Panc1 (cell line): ENCODE results near the gene SLC9A3. TPM values are rescaled to one million over a fixed set of nuclear protein-coding genes. Genes with fewer than 3 reads are reported as not detected.

Experiments
- ATAC-seq: fragments of 200-7000 bp; cut with Tn5 transposase; 2 replicates; pipeline ENCODE4 v1.9.1; 2020; ENCODE audit warnings: mild to moderate bottlenecking, moderate library complexity
- BruUV-seq: library from RNA; stranded (reverse); fragments of 400-500 nt; replicated peaks from 2 replicates; lab custom pipeline; 2021; lab: Mats Ljungman, UMichigan
- CTCF ChIA-PET: fragments of 300-600 bp; sonication (Branson Sonifier 250); formaldehyde crosslinking; loops from one replicate; lab custom pipeline; 2022; ENCODE audit warnings: antibody characterized with exemption; lab: Charles Lee
- POLR2A ChIA-PET: fragments of 300-600 bp; sonication (Branson Sonifier 250); formaldehyde crosslinking; loops from one replicate; lab custom pipeline; 2022; ENCODE audit warnings: antibody characterized with exemption; lab: Charles Lee
- DNase-seq: peaks from one replicate; pipeline ENCODE4 v3.0.0-alpha.2; 2010; ENCODE audit warnings: low read depth, low spot score
- H3K27ac ChIP-seq: 2 replicates; pipeline ENCODE4 v1.5.1; 2011; ENCODE audit warnings: mild to moderate bottlenecking, low read length, inconsistent platforms
- H3K27me3 ChIP-seq: fragments of 200-500 bp; sonication (Bioruptor generic); 2 replicates; pipeline ENCODE4 v1.6.0; 2014; ENCODE audit warnings: low read length, inconsistent platforms; ENCODE audit not compliant: control insufficient read depth, insufficient read depth
- H3K36me3 ChIP-seq: fragments of 200-500 bp; sonication (Bioruptor generic); 2 replicates; pipeline ENCODE4 v1.5.1; 2014; ENCODE audit warnings: inconsistent platforms, mild to moderate bottlenecking, low read length, moderate library complexity; ENCODE audit not compliant: control insufficient read depth, insufficient read depth
- H3K4me1 ChIP-seq: 2 replicates; pipeline ENCODE4 v1.5.1; 2011; ENCODE audit warnings: inconsistent platforms, mild to moderate bottlenecking, low read length, moderate library complexity; ENCODE audit not compliant: control insufficient read depth, insufficient read depth
- H3K4me3 ChIP-seq, 2 experiments: 2 replicates each; pipeline ENCODE4 v1.5.1; 2011 to 2012; ENCODE audit warnings: low read depth in 2 of 2, low read length in 2 of 2, mild to moderate bottlenecking in 2 of 2, inconsistent platforms in 1 of 2, moderate library complexity in 1 of 2
- H3K9me3 ChIP-seq: fragments of 200-500 bp; sonication (Bioruptor generic); 2 replicates; pipeline ENCODE4 v1.5.1; 2014; ENCODE audit warnings: low read depth, mild to moderate bottlenecking, inconsistent platforms, low read length, moderate library complexity; ENCODE audit not compliant: control insufficient read depth, insufficient read depth
- CTCF ChIP-seq: fragments of 450-650 bp; IDR thresholded peaks from 2 replicates; pipeline ENCODE4 v1.5.1; 2017; ENCODE audit warnings: mild to moderate bottlenecking
- POLR2AphosphoS5 ChIP-seq: IDR thresholded peaks from 2 replicates; pipeline ENCODE4 v1.6.1; 2012; ENCODE audit warnings: mild to moderate bottlenecking, low read depth, low read length, moderate library complexity
- SIN3A ChIP-seq: IDR thresholded peaks from 2 replicates; pipeline ENCODE4 v1.6.1; 2012; ENCODE audit warnings: low read depth, mild to moderate bottlenecking, low read length, moderate library complexity, borderline replicate concordance; ENCODE audit not compliant: insufficient read depth
- TCF7L2 ChIP-seq: IDR thresholded peaks from 2 replicates; pipeline ENCODE4 v1.6.1; 2011; ENCODE audit warnings: mild to moderate bottlenecking, low read depth, low read length, inconsistent platforms
- in situ Hi-C: cut with HindIII; loops from 2 replicates; pipeline ENCODE4 v1.10.0; 2016; ENCODE audit warnings: low sequenced_read_pairs, low pct_unique_long_range_greater_than_20kb
- intact Hi-C: fragments of 100-400 bp; cut with micrococcal nuclease; formaldehyde crosslinking; loops from one replicate; pipeline ENCODE4 v1.10.0; 2022; ENCODE audit not compliant: unreplicated experiment
- total RNA-seq: library from RNA; stranded (reverse); gene quantifications from one replicate; pipeline ENCODE4 v1.2.1, GENCODE V29; 2021; ENCODE audit not compliant: unreplicated experiment
- TF ChIP-seq, protein P1 (sequence below), 2 experiments: IDR thresholded peaks; 2 replicates each; pipeline ENCODE4 v1.6.1; 2011 to 2012; ENCODE audit warnings: low read depth in 2 of 2, control low read depth in 1 of 2, low read length in 1 of 2, mild to moderate bottlenecking in 1 of 2, moderate library complexity in 1 of 2; ENCODE audit not compliant: insufficient read depth in 1 of 2

The SLC9A3 gene
- total RNA-seq, 1 experiment from 2014 or later, result 2.0 TPM

DNA sequence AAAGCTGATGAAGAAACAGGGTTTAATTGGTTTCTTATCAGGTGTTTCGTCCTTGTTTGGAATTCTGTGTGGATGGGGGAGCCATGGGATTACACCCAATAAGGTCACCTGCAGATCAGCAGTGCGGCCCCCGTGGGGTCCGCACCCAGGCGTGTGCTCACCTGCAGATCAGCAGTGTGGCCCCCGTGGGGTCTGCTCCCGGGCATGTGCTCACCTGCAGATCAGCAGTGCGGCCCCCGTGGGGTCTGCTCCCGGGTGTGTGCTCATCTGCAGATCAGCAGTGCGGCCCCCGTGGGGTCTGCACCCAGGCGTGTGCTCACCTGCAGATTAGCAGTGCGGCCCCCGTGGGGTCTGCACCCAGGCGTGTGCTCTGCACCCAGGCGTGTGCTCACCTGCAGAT is 46.2 kb upstream of the SLC9A3 start:
- in situ Hi-C loops (no loop called here), intact Hi-C loops (no loop called here)
- no peak for TF ChIP-seq SIN3A
- no peak for TF ChIP-seq TCF7L2
- TF ChIP-seq, protein P1, sequence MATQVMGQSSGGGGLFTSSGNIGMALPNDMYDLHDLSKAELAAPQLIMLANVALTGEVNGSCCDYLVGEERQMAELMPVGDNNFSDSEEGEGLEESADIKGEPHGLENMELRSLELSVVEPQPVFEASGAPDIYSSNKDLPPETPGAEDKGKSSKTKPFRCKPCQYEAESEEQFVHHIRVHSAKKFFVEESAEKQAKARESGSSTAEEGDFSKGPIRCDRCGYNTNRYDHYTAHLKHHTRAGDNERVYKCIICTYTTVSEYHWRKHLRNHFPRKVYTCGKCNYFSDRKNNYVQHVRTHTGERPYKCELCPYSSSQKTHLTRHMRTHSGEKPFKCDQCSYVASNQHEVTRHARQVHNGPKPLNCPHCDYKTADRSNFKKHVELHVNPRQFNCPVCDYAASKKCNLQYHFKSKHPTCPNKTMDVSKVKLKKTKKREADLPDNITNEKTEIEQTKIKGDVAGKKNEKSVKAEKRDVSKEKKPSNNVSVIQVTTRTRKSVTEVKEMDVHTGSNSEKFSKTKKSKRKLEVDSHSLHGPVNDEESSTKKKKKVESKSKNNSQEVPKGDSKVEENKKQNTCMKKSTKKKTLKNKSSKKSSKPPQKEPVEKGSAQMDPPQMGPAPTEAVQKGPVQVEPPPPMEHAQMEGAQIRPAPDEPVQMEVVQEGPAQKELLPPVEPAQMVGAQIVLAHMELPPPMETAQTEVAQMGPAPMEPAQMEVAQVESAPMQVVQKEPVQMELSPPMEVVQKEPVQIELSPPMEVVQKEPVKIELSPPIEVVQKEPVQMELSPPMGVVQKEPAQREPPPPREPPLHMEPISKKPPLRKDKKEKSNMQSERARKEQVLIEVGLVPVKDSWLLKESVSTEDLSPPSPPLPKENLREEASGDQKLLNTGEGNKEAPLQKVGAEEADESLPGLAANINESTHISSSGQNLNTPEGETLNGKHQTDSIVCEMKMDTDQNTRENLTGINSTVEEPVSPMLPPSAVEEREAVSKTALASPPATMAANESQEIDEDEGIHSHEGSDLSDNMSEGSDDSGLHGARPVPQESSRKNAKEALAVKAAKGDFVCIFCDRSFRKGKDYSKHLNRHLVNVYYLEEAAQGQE (IDR thresholded peaks at IDR 0.05; ENCODE audit: insufficient read depth in 1 of 2, low read depth in 2 of 2, low read length in 1 of 2), result no peak
- Histone ChIP-seq H3K4me3 (no peak overlapping the region), H3K27me3 (no peaks in the 10 kb centered on the region), H3K4me1 (no peaks in the 10 kb centered on the region), H3K27ac (no peak overlapping the region), H3K36me3 (no peaks in the 10 kb centered on the region), H3K9me3 (0 out of 2 replicates have a peak, but pooled peaks cover 3% of the 10 kb centered on the region)
- POLR2A ChIA-PET, result no interaction called here
- no TSS peak for BruUV-seq
- CTCF ChIA-PET, result no interaction called here
- no peak for ATAC-seq
- no peak for DNase-seq

- TF ChIP-seq TCF7L2, result no peak
- TF ChIP-seq, protein P1 (IDR thresholded peaks at IDR 0.05; ENCODE audit: insufficient read depth in 1 of 2, low read depth in 2 of 2, low read length in 1 of 2), result no peak
- no peak for TF ChIP-seq POLR2AphosphoS5
- Histone ChIP-seq H3K9me3 (0 out of 2 replicates have a peak, but pooled peaks cover 3% of the 10 kb centered on the region), H3K27ac (no peak overlapping the region), H3K27me3 (no peaks in the 10 kb centered on the region), H3K4me3 (no peak overlapping the region), H3K4me1 (no peaks in the 10 kb centered on the region), H3K36me3 (no peaks in the 10 kb centered on the region)
- intact Hi-C loops (no loop called here), in situ Hi-C loops (no loop called here)
- DNase-seq, result no peak
- BruUV-seq, result no TSS peak
- POLR2A ChIA-PET, result no interaction called here
- CTCF ChIA-PET, result no interaction called here
- no peak for ATAC-seq
Measured at GRCh38 chr5:569868-570361, 45.7 kb upstream of the SLC9A3 start.

DNA sequence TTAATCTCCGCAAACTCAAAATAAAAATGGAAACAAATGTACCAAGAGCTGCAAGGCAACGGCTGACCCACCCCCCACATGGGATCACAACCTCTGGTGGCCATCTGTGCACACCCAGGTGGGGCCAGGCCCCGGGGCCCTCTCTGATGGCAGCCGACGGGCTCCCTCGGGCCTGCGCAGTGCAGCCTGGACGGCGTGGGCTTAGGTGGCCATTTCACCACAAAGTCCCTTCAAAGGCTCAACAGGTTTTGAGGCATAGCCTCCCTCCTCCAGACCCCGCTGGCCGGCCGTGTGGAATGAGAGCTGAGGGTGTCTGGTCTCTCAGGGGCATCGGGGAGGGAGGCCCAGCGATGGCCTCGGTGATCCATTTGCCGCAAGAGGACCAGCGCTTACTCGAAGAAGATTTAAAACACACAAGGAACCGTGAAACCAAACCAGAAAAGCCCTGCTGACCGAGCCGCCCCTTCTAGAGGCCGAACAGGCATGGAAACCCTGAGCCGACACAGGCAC is 45.2 kb upstream of the SLC9A3 start:
- no peaks in the 10 kb centered on the region for H3K27me3 ChIP-seq
- in situ Hi-C loops, result no loop called here
- no peaks in the 10 kb centered on the region for H3K36me3 ChIP-seq
- DNase-seq (no peak), ATAC-seq (no peak)
- H3K4me3 ChIP-seq, result no peak overlapping the region
- intact Hi-C loops, result no loop called here
- POLR2A ChIA-PET, result no interaction called here
- no TSS peak for BruUV-seq
- H3K27ac ChIP-seq, result no peak overlapping the region
- CTCF ChIA-PET, result no interaction called here
- TF ChIP-seq SIN3A (no peak), CTCF (no peak), POLR2AphosphoS5 (no peak), TCF7L2 (no peak)
- TF ChIP-seq, protein P1 (IDR thresholded peaks at IDR 0.05; ENCODE audit: insufficient read depth in 1 of 2, low read depth in 2 of 2, low read length in 1 of 2), result no peak
- 0 out of 2 replicates have a peak, but pooled peaks cover 3% of the 10 kb centered on the region for H3K9me3 ChIP-seq
- H3K4me1 ChIP-seq, result no peaks in the 10 kb centered on the region
